WTC11 (cell line): Measurements from ENCODE around the gene TANGO6.

Source experiments
- CBFB ChIP-seq: sonication (generic); formaldehyde crosslinking; IDR thresholded peaks from 2 replicates; pipeline ENCODE4 v1.8.1; 2022; ENCODE audit warnings: mild to moderate bottlenecking, low read depth, missing genetic modification reagents
- FOXP1 ChIP-seq: sonication (generic); formaldehyde crosslinking; IDR thresholded peaks from 2 replicates; pipeline ENCODE4 v1.8.0; 2022; ENCODE audit warnings: missing genetic modification reagents, mild to moderate bottlenecking, moderate library complexity, borderline replicate concordance
- NR3C1 ChIP-seq: sonication (generic); formaldehyde crosslinking; conservative IDR thresholded peaks from 2 replicates; pipeline ENCODE4 v1.8.1; 2023; ENCODE audit warnings: low read depth, mild to moderate bottlenecking, missing genetic modification reagents
- TF ChIP-seq, protein P1 (sequence below): sonication (generic); formaldehyde crosslinking; IDR thresholded peaks from 2 replicates; pipeline ENCODE4 v1.8.0; 2023; ENCODE audit warnings: missing genetic modification reagents
- TF ChIP-seq, protein P2 (sequence below): fragments of 200-600 bp; IDR thresholded peaks from 2 replicates; pipeline ENCODE4 v1.8.0; 2022; ENCODE audit warnings: antibody characterized with exemption
- TF ChIP-seq, protein P3 (sequence below): sonication (generic); formaldehyde crosslinking; IDR thresholded peaks from 2 replicates; pipeline ENCODE4 v1.8.1; 2022; ENCODE audit warnings: low read depth, missing genetic modification reagents, borderline replicate concordance

DNA sequence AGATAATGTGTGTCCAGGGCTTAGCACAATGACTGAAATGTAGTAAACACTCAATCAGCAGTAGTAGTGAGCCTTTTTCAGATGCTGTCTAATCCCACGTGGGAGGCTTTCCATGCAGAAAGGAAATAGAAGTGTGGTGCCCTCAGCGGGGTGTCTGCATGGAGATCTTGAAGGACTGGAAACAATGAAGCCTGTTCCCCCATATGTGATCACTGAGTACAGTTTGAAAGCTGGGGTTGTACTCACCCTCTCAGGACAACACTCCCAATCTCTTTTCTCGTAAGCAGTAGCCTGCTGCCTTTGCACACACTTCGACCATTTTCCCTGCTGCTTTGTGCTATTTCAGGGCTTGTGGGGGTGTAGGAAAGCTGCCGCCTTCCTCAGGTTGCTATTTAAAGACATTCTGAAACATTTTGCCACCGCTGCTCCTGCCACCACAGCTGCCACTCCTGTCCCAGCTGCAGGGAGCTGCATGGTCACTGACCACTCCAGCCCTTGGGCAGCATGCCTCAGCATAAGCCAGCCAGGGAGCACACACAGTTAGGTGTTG, 221.5 kb downstream of the TANGO6 start:
- no peak for TF ChIP-seq NR3C1 (CRISPR knock-in tag)
- TF ChIP-seq, protein P1, sequence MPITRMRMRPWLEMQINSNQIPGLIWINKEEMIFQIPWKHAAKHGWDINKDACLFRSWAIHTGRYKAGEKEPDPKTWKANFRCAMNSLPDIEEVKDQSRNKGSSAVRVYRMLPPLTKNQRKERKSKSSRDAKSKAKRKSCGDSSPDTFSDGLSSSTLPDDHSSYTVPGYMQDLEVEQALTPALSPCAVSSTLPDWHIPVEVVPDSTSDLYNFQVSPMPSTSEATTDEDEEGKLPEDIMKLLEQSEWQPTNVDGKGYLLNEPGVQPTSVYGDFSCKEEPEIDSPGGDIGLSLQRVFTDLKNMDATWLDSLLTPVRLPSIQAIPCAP (CRISPR knock-in tag), result no peak
- TF ChIP-seq, protein P2, sequence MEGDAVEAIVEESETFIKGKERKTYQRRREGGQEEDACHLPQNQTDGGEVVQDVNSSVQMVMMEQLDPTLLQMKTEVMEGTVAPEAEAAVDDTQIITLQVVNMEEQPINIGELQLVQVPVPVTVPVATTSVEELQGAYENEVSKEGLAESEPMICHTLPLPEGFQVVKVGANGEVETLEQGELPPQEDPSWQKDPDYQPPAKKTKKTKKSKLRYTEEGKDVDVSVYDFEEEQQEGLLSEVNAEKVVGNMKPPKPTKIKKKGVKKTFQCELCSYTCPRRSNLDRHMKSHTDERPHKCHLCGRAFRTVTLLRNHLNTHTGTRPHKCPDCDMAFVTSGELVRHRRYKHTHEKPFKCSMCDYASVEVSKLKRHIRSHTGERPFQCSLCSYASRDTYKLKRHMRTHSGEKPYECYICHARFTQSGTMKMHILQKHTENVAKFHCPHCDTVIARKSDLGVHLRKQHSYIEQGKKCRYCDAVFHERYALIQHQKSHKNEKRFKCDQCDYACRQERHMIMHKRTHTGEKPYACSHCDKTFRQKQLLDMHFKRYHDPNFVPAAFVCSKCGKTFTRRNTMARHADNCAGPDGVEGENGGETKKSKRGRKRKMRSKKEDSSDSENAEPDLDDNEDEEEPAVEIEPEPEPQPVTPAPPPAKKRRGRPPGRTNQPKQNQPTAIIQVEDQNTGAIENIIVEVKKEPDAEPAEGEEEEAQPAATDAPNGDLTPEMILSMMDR, result no peak
- no peak for TF ChIP-seq CBFB (CRISPR knock-in tag)
- TF ChIP-seq, protein P3, sequence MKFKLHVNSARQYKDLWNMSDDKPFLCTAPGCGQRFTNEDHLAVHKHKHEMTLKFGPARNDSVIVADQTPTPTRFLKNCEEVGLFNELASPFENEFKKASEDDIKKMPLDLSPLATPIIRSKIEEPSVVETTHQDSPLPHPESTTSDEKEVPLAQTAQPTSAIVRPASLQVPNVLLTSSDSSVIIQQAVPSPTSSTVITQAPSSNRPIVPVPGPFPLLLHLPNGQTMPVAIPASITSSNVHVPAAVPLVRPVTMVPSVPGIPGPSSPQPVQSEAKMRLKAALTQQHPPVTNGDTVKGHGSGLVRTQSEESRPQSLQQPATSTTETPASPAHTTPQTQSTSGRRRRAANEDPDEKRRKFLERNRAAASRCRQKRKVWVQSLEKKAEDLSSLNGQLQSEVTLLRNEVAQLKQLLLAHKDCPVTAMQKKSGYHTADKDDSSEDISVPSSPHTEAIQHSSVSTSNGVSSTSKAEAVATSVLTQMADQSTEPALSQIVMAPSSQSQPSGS (CRISPR knock-in tag), result no peak
- TF ChIP-seq FOXP1, result no peak
